HTERT RPE-1 (cell line): ENCODE measurements around the gene NSDHL.

Experiments used
- in situ Hi-C: fragments of 300-500 bp; cut with MboI; formaldehyde crosslinking; loops from 4 replicates; pipeline ENCODE4 v1.14.3; 2020; ENCODE audit warnings: low sequenced_read_pairs

The NSDHL gene

DNA sequence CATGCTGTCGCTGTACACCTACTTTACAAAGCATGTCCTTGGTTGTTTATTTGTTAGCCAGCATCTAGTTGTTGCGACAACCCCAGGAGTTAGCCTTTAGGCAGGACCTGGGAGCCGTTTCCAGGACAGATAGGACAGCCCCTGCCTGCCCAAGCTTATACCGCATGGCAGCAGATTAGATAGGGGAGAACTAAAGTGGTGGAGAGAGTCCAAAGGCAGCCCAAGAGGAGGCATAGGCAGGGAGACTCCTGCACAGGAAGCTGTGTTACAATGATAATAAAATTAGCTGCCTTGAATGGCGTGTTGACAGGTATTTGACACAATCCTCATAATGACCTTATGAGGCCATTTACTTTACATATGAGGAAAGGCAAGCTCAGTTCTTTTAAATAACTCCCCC, 13.0 kb downstream of the NSDHL start:
- in situ Hi-C loops: no loop called here

DNA sequence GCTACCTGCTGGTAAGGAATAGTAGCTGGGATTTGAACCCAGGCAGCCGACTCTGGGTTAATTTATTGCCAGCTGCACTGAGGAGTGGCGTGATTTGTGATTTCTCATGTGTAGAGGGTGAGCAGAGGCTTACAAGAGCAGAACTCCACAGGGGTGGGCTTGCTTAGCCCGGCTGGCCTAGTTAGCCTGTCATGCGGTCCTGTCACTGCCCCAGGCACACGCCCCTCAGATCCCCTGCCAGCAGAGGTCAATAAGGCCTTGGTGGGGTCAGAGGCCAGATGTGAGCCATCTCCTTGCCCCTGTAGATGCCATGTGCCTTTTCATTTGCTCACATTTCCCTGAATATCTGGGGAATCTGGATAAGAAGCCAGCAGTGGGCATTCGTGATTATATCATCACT, 13.4 kb downstream of the NSDHL start:
- in situ Hi-C loops: no loop called here

DNA sequence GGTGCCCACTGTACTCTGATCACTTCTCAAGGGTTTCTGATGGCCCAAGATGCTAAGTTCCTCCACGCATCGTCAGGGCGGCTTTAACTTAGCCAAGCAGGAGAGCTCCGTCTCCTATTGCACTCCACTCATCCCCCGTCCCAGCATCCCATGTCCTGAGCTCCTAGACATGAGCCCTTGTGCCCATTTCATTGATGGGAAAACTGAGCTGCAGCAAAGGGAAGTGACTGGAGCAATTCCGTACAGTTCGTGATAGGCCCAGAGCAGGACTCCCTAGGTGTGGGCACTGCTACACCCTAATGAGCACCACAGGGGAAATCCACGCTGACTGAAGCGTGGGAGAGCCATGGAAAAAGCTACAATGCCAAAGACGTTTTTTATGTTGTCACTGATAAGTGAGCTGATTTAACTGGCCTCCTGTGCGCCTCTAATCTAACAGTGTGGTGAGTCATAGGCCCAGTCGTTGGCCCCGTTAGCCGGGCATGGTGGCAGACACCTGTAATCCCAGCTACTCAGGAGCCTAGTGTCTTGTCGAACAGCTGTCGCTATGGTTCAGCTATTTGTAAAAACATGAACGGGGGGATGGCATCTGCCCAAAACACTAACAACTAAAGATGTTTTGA, 14.9 kb downstream of the NSDHL start:
- in situ Hi-C loops: no loop called here

DNA sequence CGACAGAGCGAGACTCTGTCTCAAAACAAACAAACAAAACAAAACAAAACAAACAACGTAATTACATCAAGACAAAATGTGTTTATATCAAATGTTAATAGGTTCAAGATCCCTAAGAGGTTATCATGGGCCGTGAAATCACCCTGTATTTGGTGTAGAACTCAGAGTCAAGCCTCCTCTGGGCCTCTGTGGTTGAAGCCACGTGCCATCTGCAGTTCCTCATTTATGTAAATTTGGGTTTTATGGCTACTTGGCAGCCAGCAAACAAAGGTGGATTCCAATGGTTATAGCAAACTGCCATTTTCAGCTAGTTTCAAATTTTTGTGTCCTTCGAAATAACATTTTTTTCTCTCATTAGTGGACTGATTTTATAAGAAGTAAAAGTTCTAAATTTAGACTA, 16.4 kb downstream of the NSDHL start:
- in situ Hi-C loops: no loop called here

DNA sequence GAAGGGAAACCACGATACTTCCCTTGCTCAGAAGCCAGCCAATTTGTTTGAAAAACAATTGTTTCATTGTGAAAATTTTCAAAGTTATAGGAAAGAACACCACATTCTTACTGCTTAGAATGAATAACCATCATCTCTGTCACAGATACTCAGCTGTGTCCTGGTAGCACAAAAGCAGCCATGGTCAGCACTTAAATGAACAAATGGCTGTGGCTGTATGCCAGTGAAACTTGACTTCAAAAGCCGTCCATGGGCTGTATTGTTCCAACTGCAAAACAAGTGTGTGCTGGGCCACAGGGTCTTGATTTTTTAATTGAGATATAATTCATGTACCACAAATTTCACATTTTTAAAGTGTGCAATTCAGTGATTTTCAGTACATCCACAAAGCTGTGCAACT, 19.6 kb downstream of the NSDHL start:
- in situ Hi-C loops: no loop called here

DNA sequence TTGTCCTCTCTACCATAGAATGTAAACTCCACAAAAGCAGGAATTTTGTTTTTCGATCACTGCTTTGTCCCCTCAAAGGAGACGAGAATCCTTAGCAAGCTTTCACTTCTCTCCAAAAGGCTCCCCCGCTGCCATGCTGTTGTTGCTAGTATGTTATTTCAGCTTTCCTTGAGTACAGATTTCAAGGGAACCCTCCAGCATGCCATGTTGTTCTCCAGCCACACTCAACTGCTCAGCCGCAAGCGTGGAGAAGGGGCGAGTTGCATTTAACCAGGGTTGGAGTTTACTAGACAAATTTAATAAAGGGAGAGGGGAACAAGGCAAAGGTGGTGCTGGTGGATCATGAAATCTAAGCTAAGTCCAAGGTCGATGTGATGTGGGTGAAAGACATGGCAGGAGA, 23.1 kb downstream of the NSDHL start:
- in situ Hi-C loops: no loop called here

DNA sequence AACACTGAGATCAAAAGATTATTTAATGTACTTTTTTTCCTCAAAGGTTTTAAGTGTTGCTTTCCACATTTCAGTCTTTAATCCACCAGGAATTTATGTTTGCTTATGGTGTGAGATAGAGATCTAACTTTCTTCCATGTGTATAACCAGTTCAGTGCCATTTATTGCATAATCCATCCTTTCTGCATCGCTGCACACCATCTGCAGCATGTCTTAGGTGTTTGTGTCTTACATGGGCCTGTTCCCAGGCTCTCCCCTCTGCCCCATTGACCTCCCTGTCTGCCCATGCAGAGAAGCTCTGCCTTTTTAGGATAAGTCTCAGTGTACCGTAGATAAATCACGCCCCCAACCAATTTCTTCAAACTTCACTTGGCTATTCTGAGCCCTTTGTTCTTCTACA, 30.3 kb downstream of the NSDHL start:
- in situ Hi-C loops: no loop called here

DNA sequence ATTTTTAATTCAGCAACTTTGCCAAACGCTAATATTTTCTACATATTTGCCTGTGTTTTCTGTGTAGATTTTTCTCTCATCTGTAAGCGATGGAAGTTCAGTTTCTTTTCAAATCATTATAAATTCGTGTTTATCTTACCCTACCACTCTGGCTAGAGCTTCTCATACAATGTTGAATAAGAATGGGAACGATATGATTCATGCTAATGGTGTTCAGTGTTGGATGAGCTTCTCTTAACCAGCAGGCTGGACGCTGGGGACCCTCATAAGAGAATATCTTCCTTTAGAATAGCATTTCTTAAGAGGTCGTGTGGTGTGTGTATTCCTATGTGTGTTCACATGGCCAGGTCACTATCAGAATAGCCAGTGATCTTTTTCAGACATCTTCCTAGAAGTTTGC, 31.0 kb downstream of the NSDHL start:
- in situ Hi-C loops: no loop called here

DNA sequence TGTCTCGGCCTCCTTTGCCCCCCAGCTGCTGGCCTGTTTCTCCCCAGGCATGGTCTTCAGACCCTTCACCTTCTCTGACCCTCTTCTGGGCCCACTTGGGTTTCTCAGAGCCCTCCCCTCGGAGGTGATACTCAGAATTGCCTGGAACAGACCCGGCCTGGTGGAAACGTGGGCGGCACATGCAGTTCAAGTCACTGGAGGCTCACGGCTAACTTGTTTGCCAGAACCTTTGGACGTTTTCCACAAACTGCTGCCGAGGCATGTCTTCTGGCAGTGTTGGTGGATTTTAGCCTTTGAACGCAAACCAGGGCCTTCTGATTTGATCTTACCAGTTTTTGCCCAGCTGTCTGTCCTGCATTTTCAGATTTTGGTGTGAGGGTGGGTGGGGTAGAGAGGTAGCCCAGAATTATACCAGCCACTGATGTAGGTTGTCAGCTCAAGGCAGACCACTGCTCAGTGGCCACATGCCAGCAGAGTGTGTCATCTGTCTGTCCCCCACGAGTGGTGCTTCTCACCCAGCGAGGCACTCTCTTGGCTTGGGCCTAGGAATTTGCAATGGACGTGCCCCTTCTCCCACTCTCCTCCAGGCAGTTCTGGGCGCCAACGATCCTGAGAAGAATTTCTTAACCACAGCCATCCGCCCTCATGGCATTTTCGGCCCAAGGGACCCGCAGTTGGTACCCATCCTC, 34.5 kb downstream of the NSDHL start:
- in situ Hi-C loops: no loop called here

DNA sequence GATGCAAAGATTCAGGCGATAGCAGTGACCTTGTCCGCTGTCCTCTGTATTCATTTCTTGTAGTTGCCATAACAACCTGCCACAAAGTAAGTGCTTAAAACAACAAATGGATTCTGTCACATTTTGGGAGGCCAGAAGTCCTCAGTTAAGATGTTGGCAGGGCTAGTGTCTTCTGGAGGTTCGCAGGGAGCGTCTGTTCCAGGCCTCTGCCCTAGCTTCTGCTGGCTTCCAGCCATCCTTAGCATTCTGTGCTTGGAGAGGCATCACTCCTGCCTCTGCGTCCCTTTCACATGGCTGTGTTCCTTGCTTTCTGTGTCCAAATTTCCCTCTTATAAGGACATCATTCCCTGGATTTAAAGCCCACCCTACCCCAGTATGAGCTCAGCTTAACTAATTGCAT, 35.5 kb downstream of the NSDHL start:
- in situ Hi-C loops: no loop called here

DNA sequence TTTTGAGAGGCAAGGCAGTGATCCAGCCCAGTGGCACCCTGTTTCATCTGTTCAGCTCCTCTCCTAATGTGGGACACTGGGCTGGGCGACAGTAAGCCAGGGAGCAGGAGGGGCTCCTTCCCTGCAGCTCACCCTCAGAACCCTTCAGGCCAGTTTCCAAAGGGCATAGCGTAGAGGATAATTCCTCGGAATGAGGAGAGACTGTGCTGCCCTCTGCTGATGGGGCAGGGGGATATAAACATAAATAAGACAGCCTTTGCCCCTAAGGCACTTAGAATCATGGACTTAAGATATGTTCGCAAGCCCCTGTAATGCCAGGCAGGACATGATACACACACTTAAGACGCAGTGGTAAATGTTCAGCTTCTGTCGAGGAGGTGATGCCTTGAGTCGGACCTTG, 39.1 kb downstream of the NSDHL start:
- in situ Hi-C loops: no loop called here

DNA sequence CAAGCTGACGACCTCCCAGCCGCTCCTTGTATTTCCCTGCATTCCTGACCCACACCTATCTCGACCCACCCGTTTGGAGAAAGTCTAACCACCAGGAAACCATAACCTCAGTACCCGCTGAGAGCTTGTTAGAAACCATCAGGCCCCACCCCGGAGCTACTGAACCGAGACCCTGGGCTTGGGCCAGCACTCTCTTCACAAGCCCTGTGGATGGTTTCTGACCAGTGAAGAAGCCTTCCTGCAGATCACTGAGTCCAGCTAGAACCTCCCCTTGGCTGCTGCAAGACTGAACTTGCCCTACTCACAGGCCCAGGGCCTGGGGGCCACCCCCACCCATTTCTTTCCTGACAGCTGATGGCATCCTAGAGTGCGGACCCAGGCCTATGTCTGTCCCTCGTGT, 40.4 kb downstream of the NSDHL start:
- in situ Hi-C loops: no loop called here

DNA sequence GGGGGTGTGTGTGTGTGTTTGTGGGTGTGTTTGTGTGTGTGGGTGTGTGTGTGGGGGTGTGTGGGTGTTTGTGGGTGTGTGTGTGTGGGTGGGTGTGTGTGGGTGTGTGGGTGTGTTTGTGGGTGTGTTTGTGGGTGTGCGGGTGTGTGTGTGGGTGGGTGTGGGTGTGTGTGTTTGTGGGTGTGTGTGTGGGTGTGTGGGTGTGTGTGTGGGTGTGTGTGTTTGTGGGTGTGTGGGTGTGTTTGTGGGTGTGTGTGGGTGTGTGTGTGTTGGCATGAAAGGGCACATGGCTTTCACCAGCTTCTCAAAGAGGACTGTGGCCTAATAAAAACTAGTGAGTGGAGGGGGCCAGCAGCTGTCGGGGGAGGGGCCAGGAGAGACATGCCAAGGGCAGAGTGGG, 41.7 kb downstream of the NSDHL start:
- in situ Hi-C loops: no loop called here

DNA sequence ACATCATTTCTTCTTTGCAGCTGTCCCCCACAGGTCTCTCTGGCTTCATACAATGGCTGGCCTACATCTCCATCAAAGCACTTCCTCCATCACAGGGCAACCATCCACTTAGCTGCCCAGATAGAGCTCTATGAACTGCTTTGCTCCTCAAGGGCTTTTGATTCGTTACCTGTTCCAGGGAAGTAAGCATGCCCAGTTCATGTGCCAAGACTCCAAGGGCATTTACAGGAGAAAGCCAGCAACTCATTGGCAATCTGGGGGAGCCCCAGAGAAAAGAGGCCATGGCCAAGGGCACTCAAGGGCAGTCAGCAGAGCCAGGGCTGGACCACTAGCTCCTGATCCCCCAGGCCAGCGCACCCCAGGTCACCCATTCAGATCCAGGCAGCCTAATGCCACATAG, 42.5 kb downstream of the NSDHL start:
- in situ Hi-C loops: no loop called here

DNA sequence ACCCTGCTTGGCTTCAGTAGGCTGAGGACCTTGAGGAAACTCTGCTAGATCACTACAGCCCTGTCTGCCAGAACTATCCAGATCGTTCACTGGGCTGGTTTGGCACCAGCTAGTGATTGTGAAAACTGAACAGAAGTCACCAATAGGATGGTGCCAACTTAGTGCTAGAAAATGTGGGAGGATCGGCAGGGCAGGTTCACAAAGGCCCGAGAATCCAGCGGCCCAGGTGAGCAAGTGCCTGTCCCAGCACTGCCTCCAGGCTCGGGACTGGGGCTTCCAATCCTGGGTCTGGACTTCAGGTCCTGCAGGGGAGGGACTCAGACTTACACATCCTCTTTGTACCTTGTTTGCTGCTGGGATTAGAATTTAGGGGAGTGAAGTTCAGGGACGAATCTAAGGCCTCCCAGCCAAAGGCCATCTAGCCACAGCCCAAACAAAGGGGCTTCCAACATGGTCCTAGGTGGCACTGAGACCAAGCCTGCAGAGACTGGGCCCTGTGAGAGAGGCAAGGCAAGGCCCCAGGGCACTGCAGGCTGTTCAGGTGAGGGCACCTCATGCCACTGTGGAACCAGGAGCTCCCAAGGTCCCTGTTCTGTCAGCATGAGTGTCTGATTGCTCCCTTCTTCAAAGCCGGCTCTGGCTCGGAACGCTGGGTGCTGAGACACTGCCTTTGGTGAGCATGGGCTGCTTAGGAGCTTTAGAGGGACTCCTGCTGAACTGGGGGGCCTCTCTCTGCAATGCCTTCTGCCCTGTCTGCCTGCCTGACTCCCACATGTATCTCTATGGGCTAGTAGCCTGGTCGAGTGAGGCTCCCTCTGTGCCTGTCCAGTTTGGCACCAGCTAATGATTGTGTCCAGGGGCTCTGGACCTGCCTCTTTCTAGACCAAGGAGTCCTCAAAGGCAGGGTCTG, 46.3 kb downstream of the NSDHL start:
- in situ Hi-C loops: no loop called here

DNA sequence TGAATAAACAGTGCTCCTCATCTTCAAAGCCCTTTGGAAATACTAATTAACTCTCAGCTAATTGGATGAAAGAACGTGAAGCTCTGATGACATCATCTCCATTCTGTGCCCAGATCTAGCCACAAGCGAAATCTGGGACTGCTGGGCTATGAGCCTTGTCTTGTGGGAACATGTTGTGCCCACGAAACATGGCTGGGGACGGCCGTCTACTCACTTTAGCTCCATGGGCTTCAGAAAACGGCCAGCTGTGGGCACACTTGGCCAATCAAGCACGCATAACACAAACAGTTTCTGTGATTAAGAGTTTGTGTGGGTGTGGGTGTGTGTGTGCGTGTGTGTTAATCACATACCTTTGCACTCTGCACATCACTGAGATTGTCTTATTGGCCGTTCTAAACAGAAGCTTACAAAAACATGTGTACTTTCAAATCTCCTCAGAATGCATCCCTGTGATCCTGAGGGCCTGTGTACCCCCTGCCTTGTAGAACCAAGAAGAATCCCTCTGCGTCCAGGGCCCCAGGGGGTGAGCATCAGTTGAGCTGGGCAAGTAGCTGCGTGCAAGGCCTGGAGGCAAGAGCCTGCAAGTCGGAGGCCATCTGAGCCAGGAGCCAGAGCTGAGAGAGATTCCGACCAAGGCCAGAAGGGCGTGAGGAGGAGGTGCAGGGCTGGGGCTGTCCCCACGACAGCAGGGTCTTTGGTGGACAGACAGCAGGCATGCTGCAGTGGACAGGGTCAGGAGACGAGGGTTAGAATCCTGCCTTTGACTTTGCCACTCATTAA, 48.3 kb downstream of the NSDHL start:
- in situ Hi-C loops: no loop called here

DNA sequence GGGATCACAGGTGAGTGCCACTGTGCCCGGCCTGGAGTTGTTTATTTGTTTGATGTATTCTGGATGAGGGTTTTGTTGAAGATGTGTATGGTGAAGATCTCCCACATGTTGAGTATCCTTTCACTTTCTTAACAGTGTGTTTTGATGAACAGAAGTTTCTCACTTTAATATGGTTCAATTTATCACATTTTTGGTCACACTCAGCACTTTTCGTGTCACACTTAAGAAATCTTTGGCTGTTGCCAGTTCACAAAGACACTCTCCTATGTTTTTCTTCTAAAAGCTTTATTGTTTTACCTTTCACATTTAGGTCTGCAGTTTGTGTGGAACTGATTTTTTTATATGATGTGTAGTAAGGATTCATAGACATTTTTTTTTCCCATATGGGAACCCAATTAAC, 50.4 kb downstream of the NSDHL start:
- in situ Hi-C loops: no loop called here

DNA sequence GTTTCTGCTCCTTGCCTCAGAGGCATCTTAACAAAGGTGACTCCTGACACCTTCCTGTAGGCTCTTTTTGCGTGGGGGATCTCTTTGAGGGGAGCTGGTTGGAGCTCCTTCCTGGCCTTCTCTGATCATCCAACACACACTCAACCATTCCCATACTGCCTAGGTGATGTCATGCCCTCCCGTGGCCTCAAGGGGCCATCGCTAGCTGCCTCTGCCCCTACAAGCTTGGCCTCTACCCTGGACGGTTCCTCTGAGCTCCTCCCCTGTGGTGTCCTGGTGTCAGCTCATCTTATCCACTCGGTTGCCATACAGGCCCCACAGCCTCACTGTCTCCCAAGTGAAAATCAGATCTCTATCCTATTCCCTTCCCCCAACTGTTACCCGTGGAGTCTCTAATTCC, 53.3 kb downstream of the NSDHL start:
- in situ Hi-C loops: no loop called here

DNA sequence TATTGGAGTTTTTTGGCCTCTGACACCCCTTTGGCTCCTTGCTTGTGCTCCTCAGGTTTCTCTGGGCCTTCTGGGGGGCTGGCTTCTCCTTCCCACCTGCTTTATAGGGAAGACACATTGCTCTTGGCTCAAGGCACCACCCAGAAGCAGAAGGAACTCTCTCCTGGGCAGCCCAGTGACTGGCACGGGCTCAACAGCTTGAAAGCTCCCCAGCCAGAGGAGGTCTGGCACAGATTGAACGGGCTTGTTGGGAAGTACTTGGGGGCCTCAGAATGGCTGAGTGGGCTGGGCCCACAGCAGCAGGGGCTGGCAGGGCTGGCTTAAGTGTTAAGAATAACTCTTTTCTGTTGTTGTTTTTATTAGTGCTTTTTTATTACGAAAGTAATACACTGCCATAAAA, 55.9 kb downstream of the NSDHL start:
- in situ Hi-C loops: no loop called here

DNA sequence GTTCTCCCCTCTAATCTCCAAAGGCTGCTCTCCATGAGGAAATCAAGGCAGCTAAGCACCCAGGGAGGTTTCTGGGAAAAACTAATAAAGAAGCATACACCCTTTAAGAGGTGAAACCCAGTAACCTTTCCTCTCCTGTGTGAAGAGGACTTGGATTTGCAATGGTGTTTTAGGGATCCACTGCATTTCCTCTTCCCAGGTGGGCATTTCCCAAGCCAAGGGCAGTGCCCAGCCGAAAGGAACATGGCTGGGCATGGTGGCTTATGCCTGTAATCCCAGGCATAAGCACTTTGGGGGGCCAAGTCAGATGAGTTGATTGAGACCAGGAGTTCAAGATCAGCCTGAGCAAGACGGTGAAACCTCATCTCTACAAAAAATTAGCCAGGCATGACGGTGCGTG, 61.6 kb downstream of the NSDHL start:
- in situ Hi-C loops: no loop called here
